Sigmoid colon (tissue), 7 donors: Measurements from ENCODE around the gene CDK6. TPM values are rescaled to one million over a fixed set of nuclear protein-coding genes. Genes with fewer than 3 reads are reported as not detected.

Source experiments
- DNase-seq: peaks from one replicate; pipeline ENCODE4 v3.0.0-alpha.2; 2019
- H3K27ac ChIP-seq, 4 donors: fragments of 200-600 bp; sonication (generic); one replicate each; pipeline ENCODE4 v1.5.1; 2016 to 2019; ENCODE audit warnings: mild to moderate bottlenecking in 1 of 4
- H3K27me3 ChIP-seq, 3 donors: fragments of 200-600 bp; sonication (generic); one replicate each; pipeline ENCODE4 v1.5.1; 2019; ENCODE audit warnings: mild to moderate bottlenecking in 1 of 3
- H3K36me3 ChIP-seq, 4 donors: fragments of 200-600 bp; sonication (generic); one replicate each; pipeline ENCODE4 v1.5.1; 2016 to 2019
- H3K4me1 ChIP-seq, 4 donors: fragments of 200-600 bp; sonication (generic); one replicate each; pipeline ENCODE4 v1.5.1; 2017 to 2019
- H3K4me3 ChIP-seq, 4 donors: fragments of 200-600 bp; sonication (generic); one replicate each; pipeline ENCODE4 v1.5.1; 2017 to 2019; ENCODE audit warnings: mild to moderate bottlenecking in 2 of 4, moderate library complexity in 1 of 4
- H3K9me3 ChIP-seq, 4 donors: fragments of 200-600 bp in 3 of 4; sonication (generic) in 3 of 4; one replicate each; pipeline versions ENCODE4 v1.5.1 to v1.6.1; 2013 to 2019
- EP300 ChIP-seq, 4 donors: sonication (generic); formaldehyde crosslinking; IDR thresholded peaks; one replicate each; pipeline ENCODE4 v1.6.1; 2017; ENCODE audit warnings: antibody characterized with exemption in 4 of 4
- POLR2A ChIP-seq, 2 donors: fragments of 450-650 bp; IDR thresholded peaks; one replicate each; pipeline ENCODE4 v1.6.1; 2016; ENCODE audit warnings: antibody characterized with exemption in 2 of 2, mild to moderate bottlenecking in 2 of 2, moderate library complexity in 2 of 2
- POLR2AphosphoS5 ChIP-seq, 4 donors: sonication (generic); formaldehyde crosslinking; IDR thresholded peaks; one replicate each; pipeline ENCODE4 v1.6.1; 2017; ENCODE audit warnings: antibody characterized with exemption in 4 of 4
- WGBS, 2 donors: extraction: QIAGEN DNeasy Blood & Tissue Kit; methylation state at CpG; one replicate each; pipeline ENCODE4 v1.1.7; 2013; 5-methylcytosine and 5-hydroxymethylcytosine counted together
- intact Hi-C: fragments of 100-400 bp; cut with DNase I; formaldehyde crosslinking; loops from one replicate; pipeline ENCODE4 v1.15.1; 2023
- polyA plus RNA-seq, 3 donors: library from polyadenylated mRNA; stranded (reverse); fragments of 200-250 nt; gene quantifications; one replicate each; pipeline ENCODE4 v1.2.3, GENCODE V29; 2013
- total RNA-seq, 4 donors: library from RNA; depleted of rRNA; stranded (reverse); fragments of >200 nt; gene quantifications; one replicate each; pipeline ENCODE4 v1.1.0, GENCODE V29; 2016
- TF ChIP-seq, protein P1 (sequence below), 4 experiments: fragments of 450-650 bp in 3 of 4; fragments of 200-600 bp in 1 of 4; IDR thresholded peaks; one replicate each; pipeline ENCODE4 v1.5.1; 2016 to 2019; ENCODE audit warnings: antibody characterized with exemption in 4 of 4, mild to moderate bottlenecking in 3 of 4, moderate library complexity in 2 of 4
- donor health status: healthy with polysubstance abuse.
- donor health status: Bipolar disorder and iron deficiency.
- donor health status: healthy.

The CDK6 gene
- total and polyA plus RNA-seq, 7 donors, result 2.4 to 25.8 (median 13.3) TPM

DNA sequence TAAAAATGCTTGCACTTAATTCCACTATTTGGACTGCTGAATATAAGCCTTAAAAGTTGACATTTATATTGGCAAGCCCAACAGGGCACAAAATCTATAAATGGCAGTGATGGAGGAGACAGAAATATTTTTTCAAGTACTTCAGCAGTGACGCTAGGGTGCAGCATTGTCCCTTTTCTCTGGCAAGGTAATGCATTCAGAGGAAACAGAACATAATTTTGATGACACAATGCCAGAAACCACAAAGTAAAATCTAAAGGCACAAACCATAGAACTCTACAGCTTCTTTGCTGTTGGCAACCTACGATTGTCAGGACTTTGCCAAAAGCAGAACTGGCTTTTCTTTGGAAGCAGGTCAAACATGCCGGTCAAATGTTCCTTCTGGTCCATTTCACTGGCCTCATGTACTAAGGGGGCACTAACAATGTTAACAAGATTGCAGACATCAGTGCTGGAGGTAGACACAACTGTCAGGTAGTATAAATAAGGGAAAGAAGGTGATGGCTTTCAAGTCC is 215.3 kb downstream of the CDK6 start:
- Histone ChIP-seq H3K36me3 (peaks cover 0 to 17% (median 0%) of the 10 kb centered on the region in 4 donors), H3K4me3 (no peak overlapping the region), H3K27ac (peak overlapping the region; percentile 16 to 58 (median 50)), H3K27me3 (no peaks in the 10 kb centered on the region), H3K4me1 (peaks cover 0 to 13% (median 10%) of the 10 kb centered on the region in 4 donors), H3K9me3 (no peaks in the 10 kb centered on the region)
- TF ChIP-seq POLR2A (IDR thresholded peaks at IDR 0.05) (no peak), POLR2AphosphoS5 (IDR thresholded peaks at IDR 0.05) (no peak)
- TF ChIP-seq, protein P1, sequence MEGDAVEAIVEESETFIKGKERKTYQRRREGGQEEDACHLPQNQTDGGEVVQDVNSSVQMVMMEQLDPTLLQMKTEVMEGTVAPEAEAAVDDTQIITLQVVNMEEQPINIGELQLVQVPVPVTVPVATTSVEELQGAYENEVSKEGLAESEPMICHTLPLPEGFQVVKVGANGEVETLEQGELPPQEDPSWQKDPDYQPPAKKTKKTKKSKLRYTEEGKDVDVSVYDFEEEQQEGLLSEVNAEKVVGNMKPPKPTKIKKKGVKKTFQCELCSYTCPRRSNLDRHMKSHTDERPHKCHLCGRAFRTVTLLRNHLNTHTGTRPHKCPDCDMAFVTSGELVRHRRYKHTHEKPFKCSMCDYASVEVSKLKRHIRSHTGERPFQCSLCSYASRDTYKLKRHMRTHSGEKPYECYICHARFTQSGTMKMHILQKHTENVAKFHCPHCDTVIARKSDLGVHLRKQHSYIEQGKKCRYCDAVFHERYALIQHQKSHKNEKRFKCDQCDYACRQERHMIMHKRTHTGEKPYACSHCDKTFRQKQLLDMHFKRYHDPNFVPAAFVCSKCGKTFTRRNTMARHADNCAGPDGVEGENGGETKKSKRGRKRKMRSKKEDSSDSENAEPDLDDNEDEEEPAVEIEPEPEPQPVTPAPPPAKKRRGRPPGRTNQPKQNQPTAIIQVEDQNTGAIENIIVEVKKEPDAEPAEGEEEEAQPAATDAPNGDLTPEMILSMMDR (IDR thresholded peaks at IDR 0.05), result peak; percentile 55 to 71 (median 63)
- DNase-seq, result peak; percentile 73
- WGBS, 2 donors, result 4 to 5% methylated on average over 3 of the region's 3 CpGs
- intact Hi-C loops, result loop anchor here (2.0 kb wide), 3 partner anchors 212 to 434 kb away; no protein-coding TSS in a partner anchor

DNA sequence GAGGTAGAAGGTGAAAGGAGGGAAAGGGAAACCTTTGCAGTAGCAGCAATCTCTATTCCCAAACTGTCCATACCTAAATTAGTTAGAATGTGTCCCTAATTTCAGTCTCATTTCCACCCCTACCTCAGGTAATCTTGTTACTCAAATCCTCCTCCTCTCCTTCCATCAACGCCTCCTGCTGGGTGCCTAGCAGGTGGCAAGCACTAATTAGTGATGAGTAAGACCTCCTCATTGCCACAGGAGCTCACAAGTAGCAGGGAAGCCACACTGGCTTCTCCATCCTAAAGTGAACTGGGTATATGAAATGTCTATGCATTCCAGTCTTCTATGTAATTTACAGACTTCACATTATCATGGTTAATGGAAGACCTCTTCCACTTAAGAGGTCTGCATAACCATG is 220.5 kb downstream of the CDK6 start:
- no peak for DNase-seq
- WGBS, 2 donors, result 32 to 70% methylated on average over 1 of the region's 1 CpG
- Histone ChIP-seq H3K27me3 (no peaks in the 10 kb centered on the region), H3K27ac (no peak overlapping the region), H3K4me1 (peaks cover 0 to 4% (median 2%) of the 10 kb centered on the region in 4 donors), H3K9me3 (no peaks in the 10 kb centered on the region), H3K36me3 (peaks cover 0 to 24% (median 0%) of the 10 kb centered on the region in 4 donors), H3K4me3 (no peak overlapping the region)
- intact Hi-C loops, result no loop called here
- TF ChIP-seq EP300 (IDR thresholded peaks at IDR 0.05), result no peak
- no peak for TF ChIP-seq POLR2AphosphoS5 (IDR thresholded peaks at IDR 0.05)
- TF ChIP-seq POLR2A (IDR thresholded peaks at IDR 0.05), result no peak
- TF ChIP-seq, protein P1 (IDR thresholded peaks at IDR 0.05), result no peak

DNA sequence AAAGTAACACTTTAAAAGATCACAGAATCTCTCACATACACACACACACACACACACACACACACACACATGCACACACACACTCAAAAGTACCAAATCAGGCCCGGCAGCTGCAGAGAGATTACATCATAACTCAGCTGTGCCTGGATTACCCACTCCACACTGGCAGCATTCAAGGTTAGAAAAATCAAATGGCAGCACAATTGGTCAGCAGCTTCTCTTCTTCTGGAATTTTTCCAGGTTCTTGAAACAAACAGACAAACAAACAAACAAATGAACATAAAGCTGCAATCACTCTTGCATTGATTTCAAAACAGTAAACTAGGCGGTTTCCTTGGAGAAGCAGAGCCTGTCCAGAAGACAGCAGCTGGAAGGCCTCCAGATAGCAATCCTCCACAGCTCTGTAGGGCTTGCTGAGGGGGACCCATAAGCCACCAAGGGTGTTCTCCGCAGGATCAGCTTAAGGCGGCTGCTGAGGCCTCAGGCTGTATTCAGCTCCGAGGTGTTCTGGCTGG is 221.7 kb downstream of the CDK6 start:
- H3K4me3 ChIP-seq, result no peak overlapping the region
- H3K4me1 ChIP-seq, result no peaks in the 10 kb centered on the region
- 66 to 72% methylated on average over 5 of the region's 5 CpGs for WGBS, 2 donors
- H3K9me3 ChIP-seq, result no peaks in the 10 kb centered on the region
- H3K36me3 ChIP-seq, result peaks cover 0 to 24% (median 0%) of the 10 kb centered on the region in 4 donors
- H3K27ac ChIP-seq, result no peak overlapping the region
- H3K27me3 ChIP-seq, result no peaks in the 10 kb centered on the region
- TF ChIP-seq POLR2A (IDR thresholded peaks at IDR 0.05), result no peak
- TF ChIP-seq, protein P1 (IDR thresholded peaks at IDR 0.05), result no peak
- no peak for DNase-seq
- intact Hi-C loops, result no loop called here

DNA sequence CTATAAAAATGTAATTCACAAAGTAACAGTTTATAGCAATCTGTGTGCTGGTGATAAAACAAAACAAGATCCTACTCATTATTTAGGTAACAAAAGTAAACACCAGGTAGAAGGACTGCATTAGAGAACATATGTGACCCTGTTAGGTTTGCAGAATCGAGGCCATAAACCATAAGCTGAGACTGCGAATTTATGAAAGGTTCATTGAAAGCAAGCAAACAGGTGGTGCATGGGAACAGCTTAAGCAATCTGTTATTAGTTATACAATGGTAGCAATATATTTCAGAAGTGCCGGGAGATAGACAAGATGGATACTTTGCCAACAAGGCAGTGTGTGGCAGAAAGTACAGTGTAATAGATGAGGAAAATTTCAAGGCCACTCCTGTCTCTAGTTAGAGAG is 222.7 kb downstream of the CDK6 start:
- 17 to 75% methylated on average over 3 of the region's 3 CpGs for WGBS, 2 donors
- peaks cover 0 to 3% (median 0%) of the 10 kb centered on the region in 4 donors for H3K4me1 ChIP-seq
- H3K4me3 ChIP-seq, result no peak overlapping the region
- H3K36me3 ChIP-seq, result peaks cover 0 to 24% (median 0%) of the 10 kb centered on the region in 4 donors
- no peaks in the 10 kb centered on the region for H3K27me3 ChIP-seq
- no peak overlapping the region for H3K27ac ChIP-seq
- H3K9me3 ChIP-seq, result no peaks in the 10 kb centered on the region
- TF ChIP-seq, protein P1 (IDR thresholded peaks at IDR 0.05), result no peak
- TF ChIP-seq POLR2AphosphoS5 (IDR thresholded peaks at IDR 0.05), result no peak
- TF ChIP-seq EP300 (IDR thresholded peaks at IDR 0.05), result no peak
- no peak for TF ChIP-seq POLR2A (IDR thresholded peaks at IDR 0.05)
- DNase-seq, result no peak
- intact Hi-C loops, result no loop called here

DNA sequence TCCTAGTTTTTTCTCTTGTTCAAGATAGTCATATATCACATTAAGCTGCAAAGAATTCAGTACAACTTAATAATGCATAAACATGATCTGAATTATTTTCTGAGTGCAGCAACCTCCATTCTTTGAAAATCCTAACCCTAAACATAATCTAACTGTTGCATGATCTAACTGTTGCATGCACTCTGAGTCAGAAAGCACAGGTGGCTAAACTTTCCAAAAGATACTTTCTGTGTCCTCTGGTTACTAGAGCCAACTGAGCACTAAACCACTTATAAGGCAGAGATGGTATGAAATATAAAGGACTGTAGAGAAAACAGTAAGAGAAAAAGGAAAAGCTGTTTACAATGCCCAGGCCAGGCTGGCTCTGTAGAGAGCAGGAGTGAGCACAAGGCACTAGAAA is 223.2 kb downstream of the CDK6 start:
- TF ChIP-seq POLR2A (IDR thresholded peaks at IDR 0.05), result no peak
- TF ChIP-seq, protein P1 (IDR thresholded peaks at IDR 0.05), result no peak
- TF ChIP-seq EP300 (IDR thresholded peaks at IDR 0.05), result no peak
- TF ChIP-seq POLR2AphosphoS5 (IDR thresholded peaks at IDR 0.05), result no peak

More for the DNA sequence above, 223.2 kb downstream of the CDK6 start:
- H3K36me3 ChIP-seq, result peaks cover 0 to 24% (median 0%) of the 10 kb centered on the region in 4 donors
- no peak overlapping the region for H3K27ac ChIP-seq
- no peaks in the 10 kb centered on the region for H3K9me3 ChIP-seq
- peaks cover 0 to 7% (median 0%) of the 10 kb centered on the region in 4 donors for H3K4me1 ChIP-seq
- intact Hi-C loops, result no loop called here
- H3K4me3 ChIP-seq, result no peak overlapping the region
- DNase-seq, result no peak
- H3K27me3 ChIP-seq, result no peaks in the 10 kb centered on the region
